Neutrophil (primary cell): ENCODE data around the gene PGBD1.

Experiments
- H3K27ac ChIP-seq: fragments of 200-600 bp; sonication (generic); 2 replicates; pipeline ENCODE4 v1.5.1; 2016; ENCODE audit warnings: mild to moderate bottlenecking, moderate library complexity
- H3K27me3 ChIP-seq: fragments of 200-600 bp; sonication (generic); 2 replicates; pipeline ENCODE4 v1.6.0; 2016; ENCODE audit warnings: mild to moderate bottlenecking
- H3K36me3 ChIP-seq: fragments of 200-600 bp; sonication (generic); 2 replicates; pipeline ENCODE4 v1.5.1; 2017
- H3K4me1 ChIP-seq, 2 experiments: fragments of 200-600 bp in 1 of 2; sonication (generic) in 1 of 2; 1 replicate in 1 of 2; 2 replicates in 1 of 2; pipeline versions ENCODE4 v1.5.1 to v1.6.1; 2013 to 2016; ENCODE audit warnings: low read depth in 1 of 2, low read length in 1 of 2, mild to moderate bottlenecking in 1 of 2, moderate library complexity in 1 of 2; ENCODE audit not compliant: control insufficient read depth in 1 of 2, insufficient read depth in 1 of 2
- H3K4me3 ChIP-seq, 2 experiments: fragments of 200-600 bp in 1 of 2; sonication (generic) in 1 of 2; 1 replicate in 1 of 2; 2 replicates in 1 of 2; pipeline ENCODE4 v1.5.1; 2013 to 2016; ENCODE audit warnings: low read depth in 1 of 2, low read length in 1 of 2, mild to moderate bottlenecking in 1 of 2, moderate library complexity in 1 of 2
- H3K9me3 ChIP-seq: fragments of 200-600 bp; sonication (generic); 2 replicates; pipeline ENCODE4 v1.5.1; 2016
- CTCF ChIP-seq: fragments of 200-600 bp; sonication (generic); IDR thresholded peaks from 2 replicates; pipeline ENCODE4 v1.5.1; 2016; ENCODE audit warnings: antibody characterized with exemption

The PGBD1 gene

GRCh38 chr6:28274888-28275287, 6.5 kb upstream of the PGBD1 start:
- no peak overlapping the region for H3K27ac ChIP-seq

GRCh38 chr6:28277746-28278145, 3.6 kb upstream of the PGBD1 start:
- no peak overlapping the region for H3K27ac ChIP-seq
- H3K4me1 ChIP-seq: peaks cover 8 to 15% of the 10 kb centered on the region in 2 experiments
- TF ChIP-seq CTCF: no peak
- H3K4me3 ChIP-seq: no peak overlapping the region
- peaks cover 39% of the 10 kb centered on the region for H3K27me3 ChIP-seq
- no peaks in the 10 kb centered on the region for H3K9me3 ChIP-seq
- H3K36me3 ChIP-seq: peaks cover 38% of the 10 kb centered on the region

More at GRCh38 chr6:28274888-28275287, 6.5 kb upstream of the PGBD1 start:
- Histone ChIP-seq H3K27me3 (peaks cover 11% of the 10 kb centered on the region), H3K36me3 (peaks cover 49% of the 10 kb centered on the region), H3K4me1 (no peaks in the 10 kb centered on the region), H3K4me3 (no peak overlapping the region), H3K9me3 (no peaks in the 10 kb centered on the region)
- no peak for TF ChIP-seq CTCF

GRCh38 chr6:28280595-28281287, 631 bp upstream of the PGBD1 start:
- H3K4me1 ChIP-seq: peaks cover 8 to 15% of the 10 kb centered on the region in 2 experiments
- no peak for TF ChIP-seq CTCF
- H3K36me3 ChIP-seq: peaks cover 22% of the 10 kb centered on the region
- no peaks in the 10 kb centered on the region for H3K9me3 ChIP-seq
- H3K4me3 ChIP-seq: peak overlapping the region in 1 of 2 experiments; percentile 50
- H3K27ac ChIP-seq: no peak overlapping the region
- peaks cover 39% of the 10 kb centered on the region for H3K27me3 ChIP-seq

GRCh38 chr6:28282926-28283325, 1.6 kb downstream of the PGBD1 start:
- Histone ChIP-seq H3K9me3 (no peaks in the 10 kb centered on the region), H3K4me1 (peaks cover 8 to 15% of the 10 kb centered on the region in 2 experiments), H3K4me3 (no peak overlapping the region), H3K36me3 (no peaks in the 10 kb centered on the region), H3K27ac (no peak overlapping the region), H3K27me3 (peaks cover 39% of the 10 kb centered on the region)
- TF ChIP-seq CTCF: no peak

GRCh38 chr6:28291573-28291972, 10.2 kb downstream of the PGBD1 start:
- TF ChIP-seq CTCF: no peak
- no peak overlapping the region for H3K4me3 ChIP-seq
- H3K36me3 ChIP-seq: no peaks in the 10 kb centered on the region
- H3K27me3 ChIP-seq: no peaks in the 10 kb centered on the region
- H3K9me3 ChIP-seq: no peaks in the 10 kb centered on the region
- no peaks in the 10 kb centered on the region for H3K4me1 ChIP-seq
- H3K27ac ChIP-seq: no peak overlapping the region
